Liver (tissue), 9 donors: ENCODE data around the gene SLC7A14. TPM values are rescaled to one million over a fixed set of nuclear protein-coding genes. Genes with fewer than 3 reads are reported as not detected.

ENCODE experiments used
- DNase-seq: peaks from one replicate; pipeline ENCODE4 v3.0.0-alpha.2; 2017; ENCODE audit warnings: low spot score
- H3K27ac ChIP-seq, 2 donors: one replicate each; pipeline ENCODE4 v1.7.0; 2013; ENCODE audit warnings: inconsistent platforms in 2 of 2, low read length in 2 of 2, control low read depth in 1 of 2, low read depth in 1 of 2, mild to moderate bottlenecking in 1 of 2
- H3K27me3 ChIP-seq, 4 donors: one replicate each; pipeline versions ENCODE4 v1.6.1 to v1.7.0; 2013; ENCODE audit warnings: low read length in 3 of 4, inconsistent platforms in 1 of 4, mild to moderate bottlenecking in 1 of 4, moderate library complexity in 1 of 4; ENCODE audit not compliant: control insufficient read depth in 4 of 4, insufficient read depth in 4 of 4
- H3K36me3 ChIP-seq, 4 donors: one replicate each; pipeline versions ENCODE4 v1.6.1 to v1.7.0; 2013; ENCODE audit warnings: low read length in 3 of 4, mild to moderate bottlenecking in 3 of 4, low read depth in 1 of 4, moderate library complexity in 1 of 4; ENCODE audit not compliant: control insufficient read depth in 4 of 4, insufficient read depth in 3 of 4
- H3K4me1 ChIP-seq, 4 donors: one replicate each; pipeline versions ENCODE4 v1.6.1 to v1.7.0; 2013; ENCODE audit warnings: low read length in 3 of 4, mild to moderate bottlenecking in 3 of 4, moderate library complexity in 1 of 4; ENCODE audit not compliant: control insufficient read depth in 4 of 4, insufficient read depth in 4 of 4
- H3K4me3 ChIP-seq, 3 donors: one replicate each; pipeline versions ENCODE4 v1.6.1 to v1.7.0; 2013; ENCODE audit warnings: low read length in 3 of 3, control low read depth in 1 of 3, low read depth in 1 of 3, mild to moderate bottlenecking in 1 of 3
- H3K9ac ChIP-seq, 2 donors: one replicate each; pipeline ENCODE4 v1.7.0; 2013; ENCODE audit warnings: low read length in 2 of 2, mild to moderate bottlenecking in 2 of 2, moderate library complexity in 2 of 2, control low read depth in 1 of 2, low read depth in 1 of 2
- H3K9me3 ChIP-seq, 4 donors: one replicate each; pipeline versions ENCODE4 v1.6.1 to v1.7.0; 2013; ENCODE audit warnings: low read length in 3 of 4; ENCODE audit not compliant: control insufficient read depth in 4 of 4
- EGR1 ChIP-seq, 2 donors: IDR thresholded peaks; 2 replicates each; pipeline ENCODE4 v1.6.1; 2016 to 2018; ENCODE audit warnings: antibody characterized with exemption in 2 of 2, low read depth in 2 of 2
- FOXA1 ChIP-seq: IDR thresholded peaks from 2 replicates; pipeline ENCODE4 v1.6.1; 2016; ENCODE audit warnings: antibody characterized with exemption
- FOXA2 ChIP-seq: IDR thresholded peaks from 2 replicates; pipeline ENCODE4 v1.6.1; 2016; ENCODE audit warnings: antibody characterized with exemption
- GABPA ChIP-seq, 2 donors: IDR thresholded peaks in 1 of 2; conservative IDR thresholded peaks in 1 of 2; 2 replicates each; pipeline ENCODE4 v1.6.1; 2016; ENCODE audit warnings: antibody characterized with exemption in 2 of 2, mild to moderate bottlenecking in 1 of 2, moderate library complexity in 1 of 2
- HNF4A ChIP-seq, 2 donors: conservative IDR thresholded peaks; 2 replicates each; pipeline ENCODE4 v1.6.1; 2016; ENCODE audit warnings: antibody characterized with exemption in 2 of 2, mild to moderate bottlenecking in 2 of 2
- HNF4G ChIP-seq: IDR thresholded peaks from 2 replicates; pipeline ENCODE4 v1.6.1; 2016; ENCODE audit warnings: antibody characterized with exemption
- JUND ChIP-seq, 2 donors: IDR thresholded peaks; 2 replicates each; pipeline ENCODE4 v1.6.1; 2016; ENCODE audit warnings: antibody characterized with exemption in 2 of 2
- NR2F2 ChIP-seq: IDR thresholded peaks from 2 replicates; pipeline ENCODE4 v1.6.1; 2016; ENCODE audit warnings: antibody characterized with exemption
- RAD21 ChIP-seq, 2 donors: IDR thresholded peaks; 2 replicates each; pipeline ENCODE4 v1.6.1; 2016; ENCODE audit warnings: antibody characterized with exemption in 2 of 2, mild to moderate bottlenecking in 2 of 2
- RXRA ChIP-seq, 2 donors: IDR thresholded peaks; 2 replicates each; pipeline ENCODE4 v1.6.1; 2017 to 2018; ENCODE audit warnings: antibody characterized with exemption in 2 of 2, mild to moderate bottlenecking in 1 of 2
- SP1 ChIP-seq: IDR thresholded peaks from 2 replicates; pipeline ENCODE4 v1.6.1; 2018; ENCODE audit warnings: antibody characterized with exemption, mild to moderate bottlenecking
- TAF1 ChIP-seq: conservative IDR thresholded peaks from 2 replicates; pipeline ENCODE4 v1.6.1; 2016; ENCODE audit warnings: antibody characterized with exemption, mild to moderate bottlenecking
- WGBS: extraction: QIAGEN DNeasy Blood & Tissue Kit; methylation state at CpG from one replicate; pipeline ENCODE4 v1.1.7; 2013; 5-methylcytosine and 5-hydroxymethylcytosine counted together
- polyA plus RNA-seq, 2 donors: library from polyadenylated mRNA; stranded (reverse) in 1 of 2; unstranded in 1 of 2; fragments of 200-250 nt in 1 of 2; fragments of >200 nt in 1 of 2; fragmentation: Nextera tagmentation in 1 of 2; extraction: Ambion mirVana in 1 of 2; gene quantifications; one replicate each; pipeline versions ENCODE4 v1.2.1 to v1.2.3, GENCODE V29; 2013 to 2015
- total RNA-seq, 2 donors: library from RNA; depleted of rRNA; stranded (reverse); fragments of >200 nt; gene quantifications; one replicate each; pipeline ENCODE4 v1.2.3, GENCODE V29; 2014
- TF ChIP-seq, protein P1 (sequence below): IDR thresholded peaks from 2 replicates; pipeline ENCODE4 v1.6.1; 2016; ENCODE audit warnings: antibody characterized with exemption
- TF ChIP-seq, protein P2 (sequence below): IDR thresholded peaks from 2 replicates; pipeline ENCODE4 v1.6.1; 2016; ENCODE audit warnings: antibody characterized with exemption
- TF ChIP-seq, protein P3 (sequence below): IDR thresholded peaks from 2 replicates; pipeline ENCODE4 v1.6.1; 2016; ENCODE audit warnings: antibody characterized with exemption, mild to moderate bottlenecking
- TF ChIP-seq, protein P4 (sequence below): IDR thresholded peaks from 2 replicates; pipeline ENCODE4 v1.6.1; 2016; ENCODE audit warnings: antibody characterized with exemption
- TF ChIP-seq, protein P5 (sequence below): fragments of 150-350 bp; IDR thresholded peaks from 2 replicates; pipeline ENCODE4 v1.5.1; 2017; ENCODE audit warnings: improper control_type of control experiment, low read depth, low read length; ENCODE audit not compliant: missing input control
- donor health status: healthy.
- donor health status: healthy.
- donor health status: healthy.
- donor health status: healthy.
- donor health status: healthy.

Gene SLC7A14
- total and polyA plus RNA-seq, 4 donors: under 0.01 to 0.01 (median under 0.01) TPM; not detected in 1

DNA sequence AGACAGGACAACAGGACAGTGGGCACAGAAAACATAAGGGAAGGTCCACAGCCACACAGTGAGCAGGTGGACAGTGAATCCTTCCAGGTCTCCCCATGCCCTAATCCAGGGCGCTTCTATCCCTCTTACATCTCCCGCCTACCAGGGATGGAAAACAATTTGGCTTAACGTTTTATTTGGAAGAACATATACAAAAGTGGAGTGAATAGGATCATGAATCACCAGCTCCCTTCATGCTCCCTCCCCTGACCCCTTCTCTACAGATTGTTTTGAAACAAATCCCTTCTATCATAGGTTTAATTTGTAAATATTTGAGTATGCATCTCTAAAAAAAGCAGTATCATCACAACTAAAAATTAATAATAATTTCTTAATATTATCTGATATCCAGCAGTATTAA lies 114.7 kb downstream of the SLC7A14 start:
- TF ChIP-seq EGR1 (IDR thresholded peaks at IDR 0.05; ENCODE audit: low read depth in 2 of 2): no peak
- no peak for TF ChIP-seq RAD21 (IDR thresholded peaks at IDR 0.05)
- no peak for TF ChIP-seq GABPA (IDR thresholded peaks at IDR 0.05 in 1 of 2, conservative IDR thresholded peaks at IDR 0.05 in 1 of 2)
- no peak for TF ChIP-seq JUND (IDR thresholded peaks at IDR 0.05)
- TF ChIP-seq, protein P1, sequence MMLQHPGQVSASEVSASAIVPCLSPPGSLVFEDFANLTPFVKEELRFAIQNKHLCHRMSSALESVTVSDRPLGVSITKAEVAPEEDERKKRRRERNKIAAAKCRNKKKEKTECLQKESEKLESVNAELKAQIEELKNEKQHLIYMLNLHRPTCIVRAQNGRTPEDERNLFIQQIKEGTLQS: no peak
- TF ChIP-seq SP1: no peak
- TF ChIP-seq, protein P2, sequence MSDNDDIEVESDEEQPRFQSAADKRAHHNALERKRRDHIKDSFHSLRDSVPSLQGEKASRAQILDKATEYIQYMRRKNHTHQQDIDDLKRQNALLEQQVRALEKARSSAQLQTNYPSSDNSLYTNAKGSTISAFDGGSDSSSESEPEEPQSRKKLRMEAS: no peak
- TF ChIP-seq TAF1: no peak
- TF ChIP-seq, protein P3, sequence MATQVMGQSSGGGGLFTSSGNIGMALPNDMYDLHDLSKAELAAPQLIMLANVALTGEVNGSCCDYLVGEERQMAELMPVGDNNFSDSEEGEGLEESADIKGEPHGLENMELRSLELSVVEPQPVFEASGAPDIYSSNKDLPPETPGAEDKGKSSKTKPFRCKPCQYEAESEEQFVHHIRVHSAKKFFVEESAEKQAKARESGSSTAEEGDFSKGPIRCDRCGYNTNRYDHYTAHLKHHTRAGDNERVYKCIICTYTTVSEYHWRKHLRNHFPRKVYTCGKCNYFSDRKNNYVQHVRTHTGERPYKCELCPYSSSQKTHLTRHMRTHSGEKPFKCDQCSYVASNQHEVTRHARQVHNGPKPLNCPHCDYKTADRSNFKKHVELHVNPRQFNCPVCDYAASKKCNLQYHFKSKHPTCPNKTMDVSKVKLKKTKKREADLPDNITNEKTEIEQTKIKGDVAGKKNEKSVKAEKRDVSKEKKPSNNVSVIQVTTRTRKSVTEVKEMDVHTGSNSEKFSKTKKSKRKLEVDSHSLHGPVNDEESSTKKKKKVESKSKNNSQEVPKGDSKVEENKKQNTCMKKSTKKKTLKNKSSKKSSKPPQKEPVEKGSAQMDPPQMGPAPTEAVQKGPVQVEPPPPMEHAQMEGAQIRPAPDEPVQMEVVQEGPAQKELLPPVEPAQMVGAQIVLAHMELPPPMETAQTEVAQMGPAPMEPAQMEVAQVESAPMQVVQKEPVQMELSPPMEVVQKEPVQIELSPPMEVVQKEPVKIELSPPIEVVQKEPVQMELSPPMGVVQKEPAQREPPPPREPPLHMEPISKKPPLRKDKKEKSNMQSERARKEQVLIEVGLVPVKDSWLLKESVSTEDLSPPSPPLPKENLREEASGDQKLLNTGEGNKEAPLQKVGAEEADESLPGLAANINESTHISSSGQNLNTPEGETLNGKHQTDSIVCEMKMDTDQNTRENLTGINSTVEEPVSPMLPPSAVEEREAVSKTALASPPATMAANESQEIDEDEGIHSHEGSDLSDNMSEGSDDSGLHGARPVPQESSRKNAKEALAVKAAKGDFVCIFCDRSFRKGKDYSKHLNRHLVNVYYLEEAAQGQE: no peak
- no peak for TF ChIP-seq HNF4G
- TF ChIP-seq NR2F2: no peak
- TF ChIP-seq FOXA2: no peak
- TF ChIP-seq, protein P4, sequence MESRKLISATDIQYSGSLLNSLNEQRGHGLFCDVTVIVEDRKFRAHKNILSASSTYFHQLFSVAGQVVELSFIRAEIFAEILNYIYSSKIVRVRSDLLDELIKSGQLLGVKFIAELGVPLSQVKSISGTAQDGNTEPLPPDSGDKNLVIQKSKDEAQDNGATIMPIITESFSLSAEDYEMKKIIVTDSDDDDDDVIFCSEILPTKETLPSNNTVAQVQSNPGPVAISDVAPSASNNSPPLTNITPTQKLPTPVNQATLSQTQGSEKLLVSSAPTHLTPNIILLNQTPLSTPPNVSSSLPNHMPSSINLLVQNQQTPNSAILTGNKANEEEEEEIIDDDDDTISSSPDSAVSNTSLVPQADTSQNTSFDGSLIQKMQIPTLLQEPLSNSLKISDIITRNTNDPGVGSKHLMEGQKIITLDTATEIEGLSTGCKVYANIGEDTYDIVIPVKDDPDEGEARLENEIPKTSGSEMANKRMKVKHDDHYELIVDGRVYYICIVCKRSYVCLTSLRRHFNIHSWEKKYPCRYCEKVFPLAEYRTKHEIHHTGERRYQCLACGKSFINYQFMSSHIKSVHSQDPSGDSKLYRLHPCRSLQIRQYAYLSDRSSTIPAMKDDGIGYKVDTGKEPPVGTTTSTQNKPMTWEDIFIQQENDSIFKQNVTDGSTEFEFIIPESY: no peak
- Histone ChIP-seq H3K36me3 (no peaks in the 10 kb centered on the region), H3K9ac (no peak overlapping the region), H3K27me3 (no peaks in the 10 kb centered on the region), H3K9me3 (no peaks in the 10 kb centered on the region), H3K4me1 (peaks cover 0 to 4% (median 0%) of the 10 kb centered on the region in 4 donors), H3K27ac (no peak overlapping the region), H3K4me3 (no peak overlapping the region)
- 75% methylated on average over 3 of the region's 3 CpGs for WGBS
- no peak for DNase-seq

- WGBS: 72% methylated on average over 9 of the region's 9 CpGs
- Histone ChIP-seq H3K36me3 (no peaks in the 10 kb centered on the region), H3K4me1 (peaks cover 0 to 4% (median 0%) of the 10 kb centered on the region in 4 donors), H3K9me3 (no peaks in the 10 kb centered on the region), H3K4me3 (no peak overlapping the region), H3K27ac (no peak overlapping the region), H3K27me3 (no peaks in the 10 kb centered on the region), H3K9ac (no peak overlapping the region)
- no peak for DNase-seq
- TF ChIP-seq GABPA (IDR thresholded peaks at IDR 0.05 in 1 of 2, conservative IDR thresholded peaks at IDR 0.05 in 1 of 2): no peak
- TF ChIP-seq, protein P1: no peak
- TF ChIP-seq, protein P5, sequence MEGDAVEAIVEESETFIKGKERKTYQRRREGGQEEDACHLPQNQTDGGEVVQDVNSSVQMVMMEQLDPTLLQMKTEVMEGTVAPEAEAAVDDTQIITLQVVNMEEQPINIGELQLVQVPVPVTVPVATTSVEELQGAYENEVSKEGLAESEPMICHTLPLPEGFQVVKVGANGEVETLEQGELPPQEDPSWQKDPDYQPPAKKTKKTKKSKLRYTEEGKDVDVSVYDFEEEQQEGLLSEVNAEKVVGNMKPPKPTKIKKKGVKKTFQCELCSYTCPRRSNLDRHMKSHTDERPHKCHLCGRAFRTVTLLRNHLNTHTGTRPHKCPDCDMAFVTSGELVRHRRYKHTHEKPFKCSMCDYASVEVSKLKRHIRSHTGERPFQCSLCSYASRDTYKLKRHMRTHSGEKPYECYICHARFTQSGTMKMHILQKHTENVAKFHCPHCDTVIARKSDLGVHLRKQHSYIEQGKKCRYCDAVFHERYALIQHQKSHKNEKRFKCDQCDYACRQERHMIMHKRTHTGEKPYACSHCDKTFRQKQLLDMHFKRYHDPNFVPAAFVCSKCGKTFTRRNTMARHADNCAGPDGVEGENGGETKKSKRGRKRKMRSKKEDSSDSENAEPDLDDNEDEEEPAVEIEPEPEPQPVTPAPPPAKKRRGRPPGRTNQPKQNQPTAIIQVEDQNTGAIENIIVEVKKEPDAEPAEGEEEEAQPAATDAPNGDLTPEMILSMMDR: no peak
- TF ChIP-seq RXRA (IDR thresholded peaks at IDR 0.05): no peak
- TF ChIP-seq, protein P3: no peak
- TF ChIP-seq FOXA1: no peak
- no peak for TF ChIP-seq HNF4A (conservative IDR thresholded peaks at IDR 0.05)
- no peak for TF ChIP-seq NR2F2
- no peak for TF ChIP-seq SP1
- no peak for TF ChIP-seq HNF4G
- TF ChIP-seq, protein P2: no peak
- TF ChIP-seq EGR1 (IDR thresholded peaks at IDR 0.05; ENCODE audit: low read depth in 2 of 2): no peak
- no peak for TF ChIP-seq JUND (IDR thresholded peaks at IDR 0.05)
These were observed 115.5 kb downstream of the SLC7A14 start for GRCh38 chr3:170470063-170471016.
